Measurements from ENCODE around the gene UVRAG. TPM values are rescaled to one million over a fixed set of nuclear protein-coding genes. Genes with fewer than 3 reads are reported as not detected.

Gene UVRAG
- total RNA-seq, 1 experiment from 2014 or later = 52.7 TPM

DNA sequence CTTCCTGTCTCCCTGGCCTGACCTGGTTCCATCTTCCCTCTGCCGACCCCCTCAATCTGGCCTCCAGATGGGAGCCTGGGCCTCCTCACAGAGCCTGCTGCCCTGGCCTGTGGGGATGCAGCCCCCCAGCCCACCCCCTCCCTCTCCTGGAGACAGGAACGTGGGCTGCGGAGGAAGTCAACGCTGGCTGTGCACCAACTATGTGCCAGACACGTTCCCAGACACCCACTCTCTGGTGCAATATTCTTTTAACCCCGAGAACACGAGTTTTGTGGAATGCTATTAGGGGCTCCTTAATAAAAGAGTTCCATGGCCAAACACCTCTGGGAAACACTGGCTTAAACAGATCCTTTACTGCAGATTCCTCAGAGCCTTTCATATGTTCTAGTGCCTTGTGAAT, 375.4 kb downstream of the UVRAG start:
- no peak for DNase-seq
- Histone ChIP-seq H3K27me3 (ENCODE audit: low read length) (no peaks in the 10 kb centered on the region), H2AFZ (ENCODE audit: low read length) (no peak overlapping the region), H3K36me3 (ENCODE audit: insufficient read depth, low read length) (no peaks in the 10 kb centered on the region), H3K4me2 (ENCODE audit: low read depth, low read length, poor library complexity, severe bottlenecking) (no peak overlapping the region), H3K4me3 (ENCODE audit: low read length) (no peak overlapping the region), H3K4me1 (ENCODE audit: low read length) (no peaks in the 10 kb centered on the region), H3K9me2 (replicated peaks; ENCODE audit: insufficient read depth, low read length) (no peaks in the 10 kb centered on the region), H3K27ac (ENCODE audit: low read length) (no peak overlapping the region), H4K20me1 (ENCODE audit: insufficient read depth, low read depth, low read length) (no peaks in the 10 kb centered on the region), H3K9ac (ENCODE audit: low read length) (no peak overlapping the region), H3K79me2 (ENCODE audit: low read length) (no peaks in the 10 kb centered on the region), H3K9me3 (ENCODE audit: low read length) (no peaks in the 10 kb centered on the region)

Small RNA genes lying within 50 kb of the gene (small RNA-seq; reads per million reads assigned to genes)
- gene RF00019 (not detected), gene RNA5SP344 (not detected)

Other genes with a start within 250 kb of the UVRAG start
- gene MAP6, start 146.2 kb upstream of the UVRAG start, total RNA-seq (2014; rRNA removed; shearing (Covaris generic); ENCODE audit: low replicate concordance) = 3.0 and 4.9 TPM in 2 replicates
- not detected in 2 replicates for gene MOGAT2, start 97.4 kb upstream of the UVRAG start, total RNA-seq (2014; rRNA removed; shearing (Covaris generic); ENCODE audit: low replicate concordance)
- 1.9 and 3.7 TPM in 2 replicates for gene DGAT2, start 46.4 kb upstream of the UVRAG start, total RNA-seq (2014; rRNA removed; shearing (Covaris generic); ENCODE audit: low replicate concordance)